Activated T-cell treated with anti-CD3 and anti-CD28 coated beads, Interleukin-2, amount 50 U/mL, for 4 hours (primary cell): ENCODE data around the gene NPB. TPM values are rescaled to one million over a fixed set of nuclear protein-coding genes. Genes with fewer than 3 reads are reported as not detected.

Experiments
- ATAC-seq, 2 donors: fragments of 200-7000 bp; cut with Tn5 transposase; one replicate each; pipeline ENCODE4 v1.10.0; 2021
- DNase-seq: peaks from one replicate; pipeline ENCODE4 v3.0.0-alpha.2; 2020
- H3K27me3 Mint-ChIP-seq: one replicate; pipeline ENCODE4 v1.8.0; 2021; ENCODE audit warnings: low read depth, mixed read lengths
- H3K36me3 Mint-ChIP-seq: one replicate; pipeline ENCODE4 v1.8.0; 2022; ENCODE audit warnings: mixed read lengths; ENCODE audit not compliant: insufficient read depth
- H3K4me1 Mint-ChIP-seq: one replicate; pipeline ENCODE4 v1.8.0; 2021; ENCODE audit warnings: low read depth, mixed read lengths
- H3K4me3 Mint-ChIP-seq: one replicate; pipeline ENCODE4 v1.8.0; 2021; ENCODE audit warnings: mild to moderate bottlenecking, moderate library complexity, mixed read lengths
- H3K9me3 Mint-ChIP-seq: one replicate; pipeline ENCODE4 v1.8.0; 2021; ENCODE audit warnings: mixed read lengths
- total RNA-seq, 3 donors: library from RNA; stranded (reverse); gene quantifications; one replicate each; pipeline ENCODE4 v1.2.1, GENCODE V29; 2021

NPB gene
- under 1 TPM in 2 of 3 donors, not detected in 1; 0.14 to 0.24 TPM for total RNA-seq

GRCh38 chr17:81902023-81902652, at the start of gene NPB:
Gene NPB, plus strand, starts transcription at chr17:81902238. Its CDS starts 40 bp downstream, at chr17:81902278.
- Mint-ChIP-seq H3K9me3 (no peaks in the 10 kb centered on the region), H3K27me3 (peaks cover 9% of the 10 kb centered on the region), H3K36me3 (peaks cover 32% of the 10 kb centered on the region), H3K4me1 (peaks cover 5% of the 10 kb centered on the region), H3K4me3 (no peak within 1 kb of the TSS)
- DNase-seq (no peak), ATAC-seq (peak; percentile 64 to 72)

GRCh38 chr17:81854974-81855774, 46.9 kb upstream of the NPB start:
- no peaks in the 10 kb centered on the region for H3K9me3 Mint-ChIP-seq
- H3K4me1 Mint-ChIP-seq, result peaks cover 22% of the 10 kb centered on the region
- DNase-seq (no peak), ATAC-seq (no peak)
- H3K27me3 Mint-ChIP-seq, result no peaks in the 10 kb centered on the region
- H3K36me3 Mint-ChIP-seq, result peaks cover 28% of the 10 kb centered on the region
- no peak overlapping the region for H3K4me3 Mint-ChIP-seq

- Mint-ChIP-seq H3K36me3 (peaks cover 24% of the 10 kb centered on the region), H3K9me3 (no peaks in the 10 kb centered on the region), H3K27me3 (no peaks in the 10 kb centered on the region), H3K4me1 (peaks cover 33% of the 10 kb centered on the region), H3K4me3 (peak overlapping the region; percentile 87)
- ATAC-seq, result no peak
- DNase-seq, result no peak
These were observed 43.7 kb upstream of the NPB start for GRCh38 chr17:81858170-81858966.

GRCh38 chr17:81858967-81859905, 42.8 kb upstream of the NPB start:
- Mint-ChIP-seq H3K4me3 (peak overlapping the region; percentile 87), H3K27me3 (no peaks in the 10 kb centered on the region), H3K36me3 (peaks cover 24% of the 10 kb centered on the region), H3K4me1 (peaks cover 37% of the 10 kb centered on the region), H3K9me3 (no peaks in the 10 kb centered on the region)
- no peak for DNase-seq
- ATAC-seq, result no peak

- no peak for DNase-seq
- Mint-ChIP-seq H3K36me3 (peaks cover 24% of the 10 kb centered on the region), H3K4me1 (peaks cover 37% of the 10 kb centered on the region), H3K9me3 (no peaks in the 10 kb centered on the region), H3K4me3 (peak within 1 kb of the TSS; percentile 90), H3K27me3 (no peaks in the 10 kb centered on the region)
- ATAC-seq, result no peak
These were observed 41.9 kb upstream of the NPB start, which contains the start of gene P4HB for GRCh38 chr17:81859906-81860755. Gene P4HB, minus strand, starts transcription at chr17:81860535. Its CDS starts 64 bp downstream, at chr17:81860471.

- Mint-ChIP-seq H3K9me3 (no peaks in the 10 kb centered on the region), H3K4me1 (peaks cover 34% of the 10 kb centered on the region), H3K36me3 (peaks cover 22% of the 10 kb centered on the region), H3K4me3 (peak overlapping the region; percentile 90), H3K27me3 (no peaks in the 10 kb centered on the region)
- DNase-seq (peak; percentile 99), ATAC-seq (peak; percentile 84 to 85)
These were observed 41.1 kb upstream of the NPB start for GRCh38 chr17:81860756-81861568.

GRCh38 chr17:81863123-81863675, 38.8 kb upstream of the NPB start:
- no peaks in the 10 kb centered on the region for H3K27me3 Mint-ChIP-seq
- H3K4me3 Mint-ChIP-seq, result peak overlapping the region; percentile 80
- DNase-seq (no peak), ATAC-seq (no peak)
- H3K9me3 Mint-ChIP-seq, result no peaks in the 10 kb centered on the region
- peaks cover 40% of the 10 kb centered on the region for H3K4me1 Mint-ChIP-seq
- H3K36me3 Mint-ChIP-seq, result peaks cover 14% of the 10 kb centered on the region

- H3K4me1 Mint-ChIP-seq, result peaks cover 35% of the 10 kb centered on the region
- DNase-seq (no peak), ATAC-seq (no peak)
- no peaks in the 10 kb centered on the region for H3K9me3 Mint-ChIP-seq
- H3K36me3 Mint-ChIP-seq, result peaks cover 14% of the 10 kb centered on the region
- H3K27me3 Mint-ChIP-seq, result no peaks in the 10 kb centered on the region
- H3K4me3 Mint-ChIP-seq, result peak overlapping the region; percentile 80
These were observed 37.9 kb upstream of the NPB start for GRCh38 chr17:81863833-81864768.

- Mint-ChIP-seq H3K4me3 (no peak overlapping the region), H3K36me3 (peaks cover 14% of the 10 kb centered on the region), H3K9me3 (no peaks in the 10 kb centered on the region), H3K27me3 (no peaks in the 10 kb centered on the region), H3K4me1 (peaks cover 36% of the 10 kb centered on the region)
- ATAC-seq, result no peak
- no peak for DNase-seq
These were observed 36.7 kb upstream of the NPB start for GRCh38 chr17:81865358-81865732.

- H3K4me1 Mint-ChIP-seq, result peaks cover 36% of the 10 kb centered on the region
- no peak for ATAC-seq
- peaks cover 14% of the 10 kb centered on the region for H3K36me3 Mint-ChIP-seq
- no peak for DNase-seq
- no peaks in the 10 kb centered on the region for H3K9me3 Mint-ChIP-seq
- no peak overlapping the region for H3K4me3 Mint-ChIP-seq
- no peaks in the 10 kb centered on the region for H3K27me3 Mint-ChIP-seq
These were observed 36.2 kb upstream of the NPB start for GRCh38 chr17:81865733-81866439.
